Measurements from ENCODE around the gene UNC5CL.

Gene UNC5CL

GRCh38 chr6:40999569-40999968 lies 39.5 kb downstream of the UNC5CL start:
- DNase-seq: no peak

DNA sequence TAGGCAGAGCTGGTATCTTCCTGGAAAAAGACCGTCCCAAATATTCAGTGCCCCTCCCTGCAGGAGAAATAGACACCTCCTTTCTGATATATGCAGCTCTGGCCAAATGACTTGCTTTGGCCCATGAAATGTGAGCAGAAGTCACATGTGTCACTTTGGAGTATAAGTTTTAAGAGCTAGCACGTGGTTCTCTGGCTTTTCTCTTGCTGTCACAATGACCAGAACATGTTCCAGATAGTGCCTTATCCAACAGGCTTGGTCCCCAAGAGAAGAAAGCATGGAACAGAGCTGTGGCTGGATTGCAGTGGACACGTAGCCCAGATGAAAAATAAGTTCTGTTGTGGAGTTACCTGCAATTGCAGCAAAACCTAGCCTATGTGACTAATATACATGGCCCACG lies 40.4 kb downstream of the UNC5CL start:
- DNase-seq: no peak

- no peak for DNase-seq
These were observed 41.6 kb downstream of the UNC5CL start for GRCh38 chr6:40997234-40997957.

- DNase-seq: no peak
These were observed 42.3 kb downstream of the UNC5CL start for GRCh38 chr6:40996591-40997233.

DNA sequence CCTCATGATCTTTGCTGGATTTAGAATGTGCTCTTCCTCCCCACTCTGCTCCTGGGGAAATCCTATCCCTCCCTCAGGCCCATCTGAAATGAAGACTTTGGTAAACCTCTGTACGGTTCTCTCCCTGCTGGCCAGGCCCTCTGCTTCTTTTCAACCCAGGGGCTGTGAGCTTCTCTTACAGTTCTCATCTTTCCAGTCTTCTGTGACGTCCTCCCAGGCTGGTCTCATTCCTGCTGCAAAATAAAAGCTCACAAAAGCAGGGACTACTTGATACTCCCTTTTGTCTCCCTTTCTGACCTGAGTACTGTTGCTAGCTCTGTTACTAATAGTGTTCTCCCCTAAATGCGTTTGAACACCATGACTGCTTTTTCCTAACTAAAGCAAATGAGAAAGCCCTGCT lies 46.3 kb downstream of the UNC5CL start:
- DNase-seq: no peak

GRCh38 chr6:40990301-40990700 lies 48.7 kb downstream of the UNC5CL start:
- DNase-seq: no peak

GRCh38 chr6:40989204-40990169 lies 49.5 kb downstream of the UNC5CL start:
- no peak for DNase-seq

- DNase-seq: no peak
These were observed 50.4 kb downstream of the UNC5CL start for GRCh38 chr6:40988634-40989033.

DNA sequence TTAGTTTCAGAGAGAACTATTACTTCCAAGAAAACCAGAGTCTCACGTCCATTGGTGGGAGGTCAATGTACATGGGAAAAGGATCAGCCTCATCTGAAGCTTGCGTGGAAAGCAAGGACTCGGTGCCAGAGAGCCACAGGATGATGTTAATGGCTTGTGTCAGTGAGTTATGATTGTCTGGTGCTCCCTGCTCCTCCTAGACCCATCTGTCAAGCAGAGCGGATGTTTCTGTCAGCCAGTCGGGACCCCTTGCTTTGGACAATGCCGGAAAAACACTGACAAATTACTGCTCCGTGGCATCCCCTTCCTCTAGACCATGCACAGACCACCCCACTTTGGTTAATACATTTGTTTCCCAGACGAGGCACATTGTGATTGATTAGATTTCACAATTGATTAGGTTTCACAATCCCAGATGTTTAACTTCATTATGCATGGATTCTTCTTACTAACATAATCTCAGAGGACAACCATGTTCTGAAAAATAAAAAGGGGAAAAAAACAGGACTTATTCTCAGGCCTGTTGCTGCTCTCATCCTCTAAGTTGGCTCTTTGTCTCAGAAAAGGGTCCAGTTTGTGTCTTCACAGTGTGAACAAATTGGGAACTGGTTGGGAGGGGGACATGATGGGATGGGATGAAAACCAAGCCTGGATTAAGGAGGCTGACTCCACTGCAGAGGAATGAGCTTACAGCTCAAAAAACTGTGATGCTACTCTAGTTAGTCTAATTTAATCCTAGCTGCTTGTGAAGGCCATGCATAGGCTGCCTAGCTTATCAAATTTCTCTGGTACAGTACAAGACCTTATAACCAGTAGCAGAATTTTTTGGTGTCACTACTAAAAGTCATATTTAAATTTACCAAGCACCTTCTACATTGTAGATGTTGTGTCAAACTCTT lies 51.9 kb downstream of the UNC5CL start:
- no peak for DNase-seq

DNA sequence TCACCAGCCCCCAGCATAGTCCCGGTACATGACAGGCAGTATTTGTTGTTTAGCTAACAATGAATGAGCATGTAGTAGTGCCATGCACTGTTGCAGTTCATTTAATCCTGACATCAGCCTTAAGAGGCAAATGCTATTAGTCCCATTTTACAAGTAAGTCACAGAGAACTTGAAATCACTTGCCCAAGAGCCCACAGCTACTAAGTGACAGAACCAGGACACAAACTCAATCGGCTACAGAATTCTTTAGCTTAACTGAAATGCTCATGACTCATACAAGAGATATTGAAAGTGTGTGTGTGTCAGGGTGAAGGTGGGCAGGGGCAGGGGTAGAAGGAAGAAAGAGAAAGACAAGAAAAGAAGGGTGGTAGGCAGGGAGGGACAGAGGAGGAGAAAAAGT lies 52.7 kb downstream of the UNC5CL start:
- DNase-seq: no peak

DNA sequence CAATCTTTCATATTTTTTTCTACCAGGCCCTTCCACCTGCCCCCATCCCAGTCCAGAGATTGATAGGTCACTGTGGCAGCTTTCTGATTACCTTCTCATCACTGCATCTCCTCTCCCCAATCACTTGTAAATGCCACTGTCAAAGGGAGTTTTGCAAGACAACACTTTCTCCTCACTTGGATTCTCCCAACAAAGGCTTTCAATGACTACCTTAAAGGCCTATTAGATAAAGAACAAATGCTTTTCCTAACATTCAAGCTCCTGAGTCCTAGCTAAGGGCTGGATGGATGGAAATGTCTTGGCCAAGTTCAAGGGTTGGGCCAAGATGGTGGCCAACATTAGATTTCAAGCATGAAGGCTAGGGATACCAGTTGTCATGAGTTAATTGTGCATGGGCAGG lies 55.3 kb downstream of the UNC5CL start:
- DNase-seq: no peak

GRCh38 chr6:40982917-40983316 lies 56.1 kb downstream of the UNC5CL start:
- DNase-seq: no peak

GRCh38 chr6:40978687-40979289 lies 60.2 kb downstream of the UNC5CL start:
- no peak for DNase-seq

DNA sequence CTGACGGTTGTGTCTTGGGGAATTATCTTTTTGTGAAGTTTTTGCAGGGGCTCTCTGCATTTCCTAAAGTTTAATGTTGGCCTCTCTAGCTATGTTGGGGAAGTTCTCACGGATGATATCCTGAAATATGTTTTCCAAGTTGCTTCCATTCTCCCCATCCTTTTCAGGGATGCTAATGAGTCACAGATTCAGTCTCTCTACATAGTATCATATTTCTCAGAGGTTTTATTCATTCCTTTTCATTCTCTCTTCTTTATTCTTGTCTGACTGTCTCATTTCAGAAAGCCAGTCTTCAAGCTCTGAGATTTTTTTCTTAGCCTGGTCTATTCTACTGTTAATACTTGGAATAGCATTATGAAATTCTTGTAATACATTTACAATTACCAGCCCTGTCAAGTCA lies 61.3 kb downstream of the UNC5CL start:
- DNase-seq: no peak

- no peak for DNase-seq
These were observed 61.9 kb downstream of the UNC5CL start for GRCh38 chr6:40977085-40977484.
